GM12878 (cell line): Measurements from ENCODE around the gene SLC38A3. TPM values are rescaled to one million over a fixed set of nuclear protein-coding genes. Genes with fewer than 3 reads are reported as not detected.

ENCODE experiments used
- ATAC-seq: fragments of 200-7000 bp; cut with Tn5 transposase; 3 replicates; pipeline ENCODE4 v1.9.1; 2020; ENCODE audit warnings: mild to moderate bottlenecking, moderate library complexity
- BruUV-seq: library from RNA; stranded (reverse); fragments of 400-500 nt; replicated peaks from 2 replicates; lab custom pipeline; 2021; lab: Mats Ljungman, UMichigan
- CTCF ChIA-PET: fragments of 300-600 bp; sonication (Branson Sonifier 250); formaldehyde crosslinking; extraction: SDS; loops from one replicate; lab custom pipeline; 2021; ENCODE audit warnings: inconsistent platforms; lab: Yijun Ruan, JAX
- POLR2A ChIA-PET: fragments of 350-600 bp; formaldehyde crosslinking; extraction: SDS; loops from one replicate; lab custom pipeline; 2021; ENCODE audit warnings: inconsistent platforms; lab: Charles Lee
- RAD21 ChIA-PET: fragments of 300-600 bp; sonication (Branson Sonifier 250); formaldehyde crosslinking; loops from one replicate; lab custom pipeline; 2023; ENCODE audit warnings: antibody characterized with exemption; ENCODE audit not compliant: unreplicated experiment; lab: Charles Lee
- SMC1A ChIA-PET: fragments of 300-600 bp; sonication (Branson Sonifier 250); formaldehyde crosslinking; loops from one replicate; lab custom pipeline; 2023; ENCODE audit not compliant: unreplicated experiment, uncharacterized antibody; lab: Charles Lee
- DNase-seq: peaks from one replicate; pipeline ENCODE4 v3.0.0-alpha.2; 2011; ENCODE audit warnings: low read depth, low spot score
- FAIRE-seq: peaks from 3 replicates; lab custom pipeline; 2011; peaks lifted over from hg19 to GRCh38; lab: Jason Lieb, UNC
- H2AFZ ChIP-seq: 2 replicates; pipeline ENCODE4 v1.6.0; 2011; ENCODE audit warnings: low read depth, low read length, control low read depth; ENCODE audit not compliant: control insufficient read depth
- H3K27ac ChIP-seq: 2 replicates; pipeline ENCODE4 v1.5.1; 2011; ENCODE audit warnings: control low read depth; ENCODE audit not compliant: control insufficient read depth, insufficient read depth
- H3K27me3 ChIP-seq, 2 experiments: replicated peaks in 1 of 2; 2 replicates each; pipeline versions ENCODE4 v1.6.0 to v1.6.1; 2011; ENCODE audit warnings: low read length in 1 of 2; ENCODE audit not compliant: control insufficient read depth in 2 of 2, insufficient read depth in 2 of 2
- H3K36me3 ChIP-seq, 2 experiments: 2 replicates each; pipeline ENCODE4 v1.5.1; 2011; ENCODE audit warnings: low read length in 1 of 2; ENCODE audit not compliant: control insufficient read depth in 2 of 2, insufficient read depth in 2 of 2
- H3K4me1 ChIP-seq: 2 replicates; pipeline ENCODE4 v1.6.1; 2011; ENCODE audit warnings: mild to moderate bottlenecking, low read length, moderate library complexity, mixed read lengths; ENCODE audit not compliant: control insufficient read depth, insufficient read depth
- H3K4me2 ChIP-seq: 2 replicates; pipeline ENCODE4 v1.6.0; 2011; ENCODE audit warnings: control low read depth; ENCODE audit not compliant: control insufficient read depth, insufficient read depth
- H3K4me3 ChIP-seq: fragments of 200-600 bp; sonication (generic); 2 replicates; pipeline ENCODE4 v1.5.1; 2016
- H3K79me2 ChIP-seq: 2 replicates; pipeline ENCODE4 v1.6.0; 2011; ENCODE audit warnings: low read length; ENCODE audit not compliant: control insufficient read depth, insufficient read depth
- H3K9ac ChIP-seq: 2 replicates; pipeline ENCODE4 v1.8.0; 2011; ENCODE audit warnings: low read length, control low read depth, mixed read lengths; ENCODE audit not compliant: control insufficient read depth, insufficient read depth
- H3K9me3 ChIP-seq: replicated peaks from 3 replicates; pipeline ENCODE4 v1.5.1; 2011; ENCODE audit warnings: mild to moderate bottlenecking, low read length; ENCODE audit not compliant: control insufficient read depth, insufficient read depth
- H4K20me1 ChIP-seq: 2 replicates; pipeline ENCODE4 v1.6.0; 2011; ENCODE audit not compliant: control insufficient read depth, insufficient read depth
- BACH1 ChIP-seq: fragments of 450-650 bp; IDR thresholded peaks from 2 replicates; pipeline ENCODE4 v1.6.1; 2017; ENCODE audit warnings: mild to moderate bottlenecking, borderline replicate concordance
- CBX3 ChIP-seq: fragments of 200-600 bp; sonication (generic); IDR thresholded peaks from 2 replicates; pipeline ENCODE4 v1.6.1; 2016; ENCODE audit warnings: low read depth, borderline replicate concordance
- CEBPB ChIP-seq, 2 experiments: fragments of 150-350 bp in 1 of 2; IDR thresholded peaks; 2 replicates each; pipeline ENCODE4 v1.6.1; 2012 to 2014; ENCODE audit warnings: low read depth in 2 of 2, low read length in 2 of 2, borderline replicate concordance in 1 of 2, inconsistent platforms in 1 of 2
- CHD2 ChIP-seq: IDR thresholded peaks from 2 replicates; pipeline ENCODE4 v1.6.1; 2011; ENCODE audit warnings: low read depth, low read length, improper control_type of control experiment, borderline replicate concordance
- EED ChIP-seq: sonication (generic); IDR thresholded peaks from 2 replicates; pipeline ENCODE4 v1.6.1; 2016; ENCODE audit warnings: antibody characterized with exemption, low read depth
- ETV6 ChIP-seq, 2 experiments: fragments of 450-650 bp in 1 of 2; IDR thresholded peaks in 1 of 2; conservative IDR thresholded peaks in 1 of 2; 2 replicates each; pipeline ENCODE4 v1.6.1; 2014; ENCODE audit warnings: antibody characterized with exemption in 1 of 2, borderline replicate concordance in 1 of 2, low read depth in 1 of 2, mild to moderate bottlenecking in 1 of 2, moderate library complexity in 1 of 2
- IRF4 ChIP-seq: IDR thresholded peaks from 2 replicates; pipeline ENCODE4 v1.6.1; 2011; ENCODE audit warnings: low read depth, low read length
- MEF2B ChIP-seq: fragments of 450-650 bp; IDR thresholded peaks from 2 replicates; pipeline ENCODE4 v1.6.1; 2018; ENCODE audit warnings: mild to moderate bottlenecking, moderate library complexity; ENCODE audit not compliant: partially characterized antibody, poor library complexity, severe bottlenecking
- WGBS: methylation state at CpG from one replicate; pipeline ENCODE4 v1.1.6; 2016; ENCODE audit warnings: low lambda C conversion rate; ENCODE audit not compliant: insufficient replicate concordance, insufficient coverage; ENCODE audit errors: missing lambda C conversion rate; 5-methylcytosine and 5-hydroxymethylcytosine counted together
- in situ Hi-C: fragments of 300-500 bp; cut with MboI; formaldehyde crosslinking; loops from 9 replicates; pipeline ENCODE4 v1.14.3; 2018; ENCODE audit warnings: mixed read lengths
- intact Hi-C: fragments of 100-400 bp; cut with micrococcal nuclease; formaldehyde crosslinking; loops from one replicate; pipeline ENCODE4 v1.14.2; 2022; ENCODE audit not compliant: unreplicated experiment
- polyA plus RNA-seq, 11 experiments: library from polyadenylated mRNA; depleted of rRNA in 4 of 11; unstranded in 6 of 11; stranded (reverse) in 5 of 11; fragments of >200 nt; fragmentation: Nextera tagmentation in 4 of 11; fragmentation: Illumina TruSeq in 1 of 11; extraction: Ambion mirVana in 4 of 11; extraction: Trizol in 1 of 11; gene quantifications; 1 replicate in 1 of 11; 2 replicates in 10 of 11; pipeline versions ENCODE4 v1.2.1 to v1.2.3, GENCODE V29; 2011 to 2016; ENCODE audit warnings: inconsistent platforms in 2 of 11, missing spikeins in 2 of 11, low read depth in 1 of 11
- total RNA-seq, 4 experiments: library from RNA; depleted of rRNA in 3 of 4; stranded (reverse); fragments of >200 nt in 3 of 4; fragmentation: Illumina TruSeq in 1 of 4; extraction: Trizol in 1 of 4; gene quantifications; 2 replicates each; pipeline versions ENCODE4 v1.2.1 to v1.2.3, GENCODE V29; 2013 to 2021
- TF ChIP-seq, protein P1 (sequence below): IDR thresholded peaks from 2 replicates; pipeline ENCODE4 v1.6.1; 2011; ENCODE audit warnings: low read depth, mild to moderate bottlenecking, low read length, moderate library complexity, borderline replicate concordance; ENCODE audit errors: extremely low read depth
- TF ChIP-seq, protein P2 (sequence below), 3 experiments: IDR thresholded peaks in 2 of 3; conservative IDR thresholded peaks in 1 of 3; 2 replicates each; pipeline ENCODE4 v1.5.1; 2011; ENCODE audit warnings: low read depth in 3 of 3, low read length in 3 of 3, mild to moderate bottlenecking in 3 of 3, control low read depth in 2 of 3, moderate library complexity in 2 of 3, inconsistent platforms in 1 of 3, mixed read lengths in 1 of 3; ENCODE audit not compliant: control insufficient read depth in 2 of 3, insufficient read depth in 1 of 3; ENCODE audit errors: extremely low read depth in 1 of 3
- TF ChIP-seq, protein P3 (sequence below): IDR thresholded peaks from 2 replicates; pipeline ENCODE4 v1.6.1; 2012; ENCODE audit warnings: low read length, inconsistent platforms

Gene SLC38A3
- total and polyA plus RNA-seq, 10 of the 15 experiments (the other 5 are each of a cell fraction or from before 2014, with no cell fraction given) = 0.14 TPM; not detected in 9

DNA sequence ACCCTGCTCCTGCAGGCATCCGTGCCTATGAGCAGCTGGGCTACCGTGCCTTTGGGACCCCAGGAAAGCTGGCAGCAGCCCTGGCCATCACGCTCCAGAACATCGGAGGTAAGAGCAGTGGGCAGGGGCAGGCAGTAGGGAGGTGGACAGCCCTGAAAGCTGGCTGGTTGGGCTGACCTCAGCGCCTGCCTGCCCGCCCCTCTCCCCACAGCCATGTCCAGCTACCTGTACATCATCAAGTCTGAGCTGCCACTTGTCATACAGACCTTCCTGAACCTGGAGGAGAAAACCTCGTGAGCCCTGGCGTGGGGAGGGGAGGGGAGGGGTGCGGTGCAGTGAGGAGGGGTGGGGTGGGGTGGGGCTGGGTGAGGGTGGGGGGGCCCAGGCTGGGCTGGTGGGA, 10.5 kb downstream of the SLC38A3 start:
- POLR2A ChIA-PET = no interaction called here
- Histone ChIP-seq H3K36me3 (no peaks in the 10 kb centered on the region), H2AFZ (no peak overlapping the region), H3K4me3 (no peak overlapping the region), H3K79me2 (no peaks in the 10 kb centered on the region), H3K4me2 (no peak overlapping the region), H3K4me1 (no peaks in the 10 kb centered on the region), H3K27me3 (no peaks in the 10 kb centered on the region; a peak in 2 of 4 replicates), H3K27ac (no peak overlapping the region)
- no peak for ATAC-seq
- CTCF ChIA-PET = interaction anchor here (1.0 to 2.7 kb wide), 3 partner anchors 11 to 23 kb away, joined by 5 to 11 read pairs (median 8); no protein-coding TSS in a partner anchor
- RAD21 ChIA-PET = interaction anchor here (1.2 to 2.4 kb wide), 2 partner anchors 11 to 21 kb away, joined by 4 to 7 read pairs; no protein-coding TSS in a partner anchor
- no TSS peak for BruUV-seq
- 9% methylated on average over 8 of the region's 9 CpGs for WGBS
- no peak for DNase-seq
- no peak for TF ChIP-seq CHD2
- no peak for TF ChIP-seq MEF2B
- TF ChIP-seq, all 136 proteins: peak for 0
- in situ Hi-C loops (no loop called here), intact Hi-C loops (no loop called here)
- FAIRE-seq = no peak
- SMC1A ChIA-PET = no interaction called here
- Histone ChIP-seq H4K20me1 (no peaks in the 10 kb centered on the region), H3K9ac (no peak overlapping the region), H3K9me3 (no peaks in the 10 kb centered on the region)

DNA sequence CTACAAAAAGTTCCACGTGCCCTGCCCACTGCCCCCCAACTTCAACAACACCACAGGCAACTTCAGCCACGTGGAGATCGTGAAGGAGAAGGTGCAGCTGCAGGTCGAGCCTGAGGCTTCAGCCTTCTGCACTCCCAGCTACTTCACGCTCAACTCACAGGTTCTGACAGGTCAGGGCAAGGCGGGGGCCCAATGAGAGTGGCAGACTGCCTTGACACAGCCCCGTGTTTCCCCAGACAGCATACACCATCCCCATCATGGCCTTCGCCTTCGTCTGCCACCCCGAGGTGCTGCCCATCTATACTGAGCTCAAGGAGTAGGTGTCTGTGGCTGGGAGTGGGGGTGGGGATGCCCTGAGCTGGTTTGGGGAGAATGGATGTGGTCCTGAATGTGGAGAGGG, 12.6 kb downstream of the SLC38A3 start:
- no peak overlapping the region for H3K27ac ChIP-seq
- no peak for FAIRE-seq
- H4K20me1 ChIP-seq = no peaks in the 10 kb centered on the region
- no peak for DNase-seq
- no peaks in the 10 kb centered on the region for H3K9me3 ChIP-seq
- no peak overlapping the region for H3K4me2 ChIP-seq
- ChIA-PET CTCF (interaction anchor here (1.0 to 1.9 kb wide), 4 partner anchors 14 to 29 kb away, joined by 3 to 7 read pairs (median 3); no protein-coding TSS in a partner anchor), POLR2A (interaction anchor here (1.2 kb wide), 1 partner anchor 29 kb away, joined by 3 read pairs; no protein-coding TSS in a partner anchor), RAD21 (no interaction called here), SMC1A (no interaction called here)
- no peaks in the 10 kb centered on the region for H3K79me2 ChIP-seq
- H3K4me1 ChIP-seq = peaks cover 3% of the 10 kb centered on the region; the same call in 1 of the 2 replicates
- no peaks in the 10 kb centered on the region; a peak in 2 of 4 replicates for H3K27me3 ChIP-seq
- no TSS peak for BruUV-seq
- no peaks in the 10 kb centered on the region for H3K36me3 ChIP-seq
- no peak for ATAC-seq
- H2AFZ ChIP-seq = no peak overlapping the region
- 11% methylated on average over 10 of the region's 10 CpGs for WGBS
- in situ Hi-C loops (no loop called here), intact Hi-C loops (no loop called here)
- H3K9ac ChIP-seq = no peak overlapping the region
- no peak overlapping the region for H3K4me3 ChIP-seq
- TF ChIP-seq ETV6 (conservative IDR thresholded peaks at IDR 0.05 in 1 of 2, IDR thresholded peaks at IDR 0.05 in 1 of 2; ENCODE audit: borderline replicate concordance in 1 of 2, low read depth in 1 of 2) (no peak), EED (no peak), CBX3 (no peak), IRF4 (no peak), CEBPB (IDR thresholded peaks at IDR 0.05; ENCODE audit: borderline replicate concordance in 1 of 2, low read depth in 2 of 2, low read length in 2 of 2) (no peak), BACH1 (no peak)
- TF ChIP-seq, protein P1, sequence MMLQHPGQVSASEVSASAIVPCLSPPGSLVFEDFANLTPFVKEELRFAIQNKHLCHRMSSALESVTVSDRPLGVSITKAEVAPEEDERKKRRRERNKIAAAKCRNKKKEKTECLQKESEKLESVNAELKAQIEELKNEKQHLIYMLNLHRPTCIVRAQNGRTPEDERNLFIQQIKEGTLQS = no peak
- TF ChIP-seq, protein P2, sequence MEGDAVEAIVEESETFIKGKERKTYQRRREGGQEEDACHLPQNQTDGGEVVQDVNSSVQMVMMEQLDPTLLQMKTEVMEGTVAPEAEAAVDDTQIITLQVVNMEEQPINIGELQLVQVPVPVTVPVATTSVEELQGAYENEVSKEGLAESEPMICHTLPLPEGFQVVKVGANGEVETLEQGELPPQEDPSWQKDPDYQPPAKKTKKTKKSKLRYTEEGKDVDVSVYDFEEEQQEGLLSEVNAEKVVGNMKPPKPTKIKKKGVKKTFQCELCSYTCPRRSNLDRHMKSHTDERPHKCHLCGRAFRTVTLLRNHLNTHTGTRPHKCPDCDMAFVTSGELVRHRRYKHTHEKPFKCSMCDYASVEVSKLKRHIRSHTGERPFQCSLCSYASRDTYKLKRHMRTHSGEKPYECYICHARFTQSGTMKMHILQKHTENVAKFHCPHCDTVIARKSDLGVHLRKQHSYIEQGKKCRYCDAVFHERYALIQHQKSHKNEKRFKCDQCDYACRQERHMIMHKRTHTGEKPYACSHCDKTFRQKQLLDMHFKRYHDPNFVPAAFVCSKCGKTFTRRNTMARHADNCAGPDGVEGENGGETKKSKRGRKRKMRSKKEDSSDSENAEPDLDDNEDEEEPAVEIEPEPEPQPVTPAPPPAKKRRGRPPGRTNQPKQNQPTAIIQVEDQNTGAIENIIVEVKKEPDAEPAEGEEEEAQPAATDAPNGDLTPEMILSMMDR (IDR thresholded peaks at IDR 0.05 in 2 of 3, conservative IDR thresholded peaks at IDR 0.05 in 1 of 3; ENCODE audit: control insufficient read depth in 2 of 3, extremely low read depth in 1 of 3, insufficient read depth in 1 of 3, low read depth in 3 of 3, low read length in 3 of 3) = no peak
- TF ChIP-seq, protein P3, sequence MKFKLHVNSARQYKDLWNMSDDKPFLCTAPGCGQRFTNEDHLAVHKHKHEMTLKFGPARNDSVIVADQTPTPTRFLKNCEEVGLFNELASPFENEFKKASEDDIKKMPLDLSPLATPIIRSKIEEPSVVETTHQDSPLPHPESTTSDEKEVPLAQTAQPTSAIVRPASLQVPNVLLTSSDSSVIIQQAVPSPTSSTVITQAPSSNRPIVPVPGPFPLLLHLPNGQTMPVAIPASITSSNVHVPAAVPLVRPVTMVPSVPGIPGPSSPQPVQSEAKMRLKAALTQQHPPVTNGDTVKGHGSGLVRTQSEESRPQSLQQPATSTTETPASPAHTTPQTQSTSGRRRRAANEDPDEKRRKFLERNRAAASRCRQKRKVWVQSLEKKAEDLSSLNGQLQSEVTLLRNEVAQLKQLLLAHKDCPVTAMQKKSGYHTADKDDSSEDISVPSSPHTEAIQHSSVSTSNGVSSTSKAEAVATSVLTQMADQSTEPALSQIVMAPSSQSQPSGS = no peak
